A549 treated with AZD9567 at 1 μM for 4 hours (cell line): Measurements from ENCODE around the gene NUTM2G. TPM values are rescaled to one million over a fixed set of nuclear protein-coding genes. Genes with fewer than 3 reads are reported as not detected.

Source experiments
- total RNA-seq: library from RNA; stranded (reverse); fragments of 200-300 nt; extraction: Qiagen RNA extraction; gene quantifications from 5 replicates; pipeline ENCODE4 v1.2.3, GENCODE V29; 2022; ENCODE audit not compliant: insufficient read depth

Gene NUTM2G, protein sequence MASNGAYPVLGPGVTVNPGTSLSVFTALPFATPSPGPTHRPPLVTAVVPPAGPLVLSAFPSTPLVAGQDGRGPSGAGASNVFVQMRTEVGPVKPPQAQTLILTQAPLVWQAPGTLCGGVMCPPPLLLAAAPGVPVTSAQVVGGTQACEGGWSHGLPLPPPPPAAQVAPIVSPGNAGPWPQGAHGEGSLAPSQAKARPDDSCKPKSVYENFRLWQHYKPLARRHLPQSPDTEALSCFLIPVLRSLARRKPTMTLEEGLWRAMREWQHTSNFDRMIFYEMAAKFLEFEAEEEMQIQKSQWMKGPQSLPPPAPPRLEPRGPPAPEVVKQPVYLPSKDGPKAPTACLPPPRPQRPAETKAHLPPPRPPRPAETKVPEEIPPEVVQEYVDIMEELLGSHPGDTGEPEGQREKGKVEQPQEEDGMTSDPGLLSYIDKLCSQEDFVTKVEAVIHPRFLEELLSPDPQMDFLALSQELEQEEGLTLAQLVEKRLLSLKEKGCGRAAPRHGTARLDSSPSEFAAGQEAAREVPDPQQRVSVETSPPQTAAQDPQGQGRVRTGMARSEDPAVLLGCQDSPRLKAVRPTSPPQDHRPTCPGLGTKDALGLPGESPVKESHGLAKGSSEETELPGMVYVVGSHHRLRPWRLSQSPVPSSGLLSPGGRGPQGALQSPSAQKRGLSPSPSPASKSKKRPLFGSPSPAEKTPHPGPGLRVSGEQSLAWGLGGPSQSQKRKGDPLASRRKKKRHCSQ
- total RNA-seq, result 0.05 TPM in 1 of 5 replicates, not detected in the others

GRCh38 chr9:96928543-96928942 lies at the start of gene NUTM2G:
TSS of gene NUTM2G (plus strand) at chr9:96928843. CDS start at chr9:96929025, 182 bp downstream.

Other genes with a start within 250 kb of the NUTM2G start
- 3.6 to 9.0 TPM (median 5.2 TPM) in 5 replicates for gene ZNF510, start 150.8 kb upstream of the NUTM2G start, total RNA-seq
- gene ZNF782, start 74.3 kb upstream of the NUTM2G start, total RNA-seq, result 0.76 to 2.2 TPM (median 1.9 TPM) in 5 replicates
- 12.5 to 15.7 TPM (median 13.4 TPM) in 5 replicates for gene CTSV, start 110.3 kb downstream of the NUTM2G start, total RNA-seq